ENCODE results near the gene MFSD6. TPM values are rescaled to one million over a fixed set of nuclear protein-coding genes. Genes with fewer than 3 reads are reported as not detected.
"Not testable (repeated sequence)": the region's sequence is repeated elsewhere in the genome, so short reads cannot be mapped to it uniquely, and the experiment has no call there.

MFSD6 gene
- 20.0 and 21.5 TPM in 2 replicates for total RNA-seq

DNA sequence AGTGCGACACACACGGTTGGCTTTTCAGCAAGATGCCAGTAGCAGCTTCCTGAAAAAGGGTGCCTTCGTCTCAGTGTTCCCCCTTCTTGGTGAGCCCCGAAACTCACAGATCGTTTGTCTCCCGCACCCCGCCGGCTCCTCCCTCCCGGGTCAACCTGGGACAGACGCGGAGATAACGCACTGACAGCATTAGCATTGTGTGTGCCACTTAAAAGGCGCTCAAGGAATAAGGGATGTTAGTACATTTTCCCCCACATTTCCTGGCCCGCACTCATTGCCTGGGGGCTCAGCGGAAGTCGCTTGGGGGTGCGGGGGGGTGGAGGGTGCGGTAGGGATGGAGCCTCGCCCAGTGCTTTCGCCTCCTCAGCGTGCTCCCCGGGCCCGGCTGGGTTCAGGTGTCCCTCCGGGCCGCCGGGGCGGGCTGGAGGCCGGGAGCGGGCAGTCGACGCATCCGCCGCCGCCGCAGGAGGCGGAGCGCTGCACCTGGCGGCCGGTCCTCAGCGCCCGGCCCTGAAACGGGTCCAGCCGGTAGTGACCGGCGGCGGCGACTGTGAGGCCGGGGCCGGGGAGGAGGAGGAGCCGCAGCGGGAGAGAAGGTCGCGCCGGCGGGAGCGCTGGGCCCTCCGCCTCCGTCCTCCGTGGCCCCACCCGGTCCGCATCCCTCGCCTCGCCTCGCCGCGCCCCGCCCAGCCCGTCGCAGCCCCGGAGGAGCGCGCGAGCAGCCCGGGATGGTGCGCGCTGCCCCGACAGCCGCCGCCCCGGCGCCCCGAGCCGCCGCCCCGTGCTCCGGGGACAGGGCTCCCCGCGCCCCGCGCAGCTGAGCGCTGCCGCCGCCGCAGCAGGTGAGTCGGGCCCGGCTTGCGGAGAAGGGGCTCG lies at the start of gene MFSD6:
MFSD6 (plus strand) TSS at position 694 of the 876 bp plus-strand sequence. CDS start 27,675 bp downstream, outside the sequence.
- peak within 1 kb of the TSS; percentile 86 for H3K27ac Mint-ChIP-seq
- ATAC-seq (ENCODE audit: low read depth) (peak; percentile 69), DNase-seq (peak; percentile 69)
- ChIA-PET CTCF (interaction anchor here (0.6 kb wide), 1 partner anchor 1312 kb away, joined by 3 read pairs; no protein-coding TSS in a partner anchor), POLR2A (interaction anchor here (0.5 to 1.6 kb wide), 4 partner anchors 126 to 1271 kb away, joined by 3 to 5 read pairs (median 3); partner anchors contain the start of gene NEMP2)
- H3K27me3 Mint-ChIP-seq = no peaks in the 10 kb centered on the region
- intact Hi-C loops (cut with micrococcal nuclease) = loop anchor here (1.0 to 5.0 kb wide), 6 partner anchors 89 to 1269 kb away; partner anchors contain the start of genes GLS, HIBCH, NAB1 and NABP1
- no peaks in the 10 kb centered on the region for H3K9me3 Mint-ChIP-seq
- TF ChIP-seq, protein P1, sequence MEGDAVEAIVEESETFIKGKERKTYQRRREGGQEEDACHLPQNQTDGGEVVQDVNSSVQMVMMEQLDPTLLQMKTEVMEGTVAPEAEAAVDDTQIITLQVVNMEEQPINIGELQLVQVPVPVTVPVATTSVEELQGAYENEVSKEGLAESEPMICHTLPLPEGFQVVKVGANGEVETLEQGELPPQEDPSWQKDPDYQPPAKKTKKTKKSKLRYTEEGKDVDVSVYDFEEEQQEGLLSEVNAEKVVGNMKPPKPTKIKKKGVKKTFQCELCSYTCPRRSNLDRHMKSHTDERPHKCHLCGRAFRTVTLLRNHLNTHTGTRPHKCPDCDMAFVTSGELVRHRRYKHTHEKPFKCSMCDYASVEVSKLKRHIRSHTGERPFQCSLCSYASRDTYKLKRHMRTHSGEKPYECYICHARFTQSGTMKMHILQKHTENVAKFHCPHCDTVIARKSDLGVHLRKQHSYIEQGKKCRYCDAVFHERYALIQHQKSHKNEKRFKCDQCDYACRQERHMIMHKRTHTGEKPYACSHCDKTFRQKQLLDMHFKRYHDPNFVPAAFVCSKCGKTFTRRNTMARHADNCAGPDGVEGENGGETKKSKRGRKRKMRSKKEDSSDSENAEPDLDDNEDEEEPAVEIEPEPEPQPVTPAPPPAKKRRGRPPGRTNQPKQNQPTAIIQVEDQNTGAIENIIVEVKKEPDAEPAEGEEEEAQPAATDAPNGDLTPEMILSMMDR (IDR thresholded peaks at IDR 0.05) = no peak
- peak within 1 kb of the TSS; percentile 84 for H3K4me3 Mint-ChIP-seq
- H3K4me1 Mint-ChIP-seq = peaks cover 18% of the 10 kb centered on the region
- H3K36me3 Mint-ChIP-seq (ENCODE audit: low read depth) = no peaks in the 10 kb centered on the region

DNA sequence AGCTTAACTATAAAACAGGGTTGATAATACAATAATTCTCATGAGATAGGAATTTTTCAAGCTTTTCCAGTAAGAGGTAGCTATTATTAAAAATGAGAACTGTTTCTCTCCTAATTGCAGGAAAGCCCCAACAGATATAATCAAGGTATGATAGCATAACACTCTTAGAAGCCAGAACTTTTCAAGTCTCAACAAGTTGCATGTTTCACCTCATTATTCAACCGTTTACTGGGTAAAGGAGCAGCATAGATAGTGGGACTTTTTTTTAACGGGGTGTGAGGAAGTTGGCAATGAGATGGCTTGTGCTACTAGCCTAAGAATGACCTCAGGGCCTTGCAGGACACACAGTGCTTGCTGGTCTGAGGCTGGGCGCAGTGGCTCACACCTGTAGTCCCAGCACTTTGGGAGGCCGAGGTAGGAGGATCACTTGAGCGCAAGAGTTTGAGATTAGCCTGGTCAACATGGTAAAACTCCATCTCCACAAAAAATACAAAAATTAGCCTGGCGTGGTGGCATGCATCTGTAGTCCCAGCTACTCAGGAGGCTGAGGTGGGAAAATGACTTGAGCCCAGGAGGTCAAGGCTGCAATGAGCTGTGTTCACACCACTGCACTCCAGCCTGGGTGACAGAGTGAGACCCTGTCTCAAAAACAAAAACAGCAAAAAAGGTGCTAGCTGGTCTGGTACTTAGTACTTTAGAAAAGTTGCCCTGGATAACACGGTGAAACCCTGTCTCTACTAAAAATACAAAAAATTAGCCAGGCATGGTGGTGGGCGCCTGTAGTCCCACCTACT lies 49.3 kb upstream of the MFSD6 start:
- H3K36me3 Mint-ChIP-seq (ENCODE audit: low read depth); intact Hi-C loops (cut with micrococcal nuclease); H3K9me3 Mint-ChIP-seq; H3K4me3 Mint-ChIP-seq; H3K27me3 Mint-ChIP-seq; ATAC-seq (ENCODE audit: low read depth); DNase-seq: not testable (repeated sequence)
- CTCF ChIA-PET = interaction anchor here (0.6 kb wide), 1 partner anchor 10 kb away, joined by 3 read pairs; no protein-coding TSS in a partner anchor
- H3K4me1 Mint-ChIP-seq = peaks cover 24% of the 10 kb centered on the region
- POLR2A ChIA-PET = interaction anchor here (1.0 kb wide), 1 partner anchor 15 kb away, joined by 7 read pairs; no protein-coding TSS in a partner anchor
- peak overlapping the region; percentile 30 for H3K27ac Mint-ChIP-seq

DNA sequence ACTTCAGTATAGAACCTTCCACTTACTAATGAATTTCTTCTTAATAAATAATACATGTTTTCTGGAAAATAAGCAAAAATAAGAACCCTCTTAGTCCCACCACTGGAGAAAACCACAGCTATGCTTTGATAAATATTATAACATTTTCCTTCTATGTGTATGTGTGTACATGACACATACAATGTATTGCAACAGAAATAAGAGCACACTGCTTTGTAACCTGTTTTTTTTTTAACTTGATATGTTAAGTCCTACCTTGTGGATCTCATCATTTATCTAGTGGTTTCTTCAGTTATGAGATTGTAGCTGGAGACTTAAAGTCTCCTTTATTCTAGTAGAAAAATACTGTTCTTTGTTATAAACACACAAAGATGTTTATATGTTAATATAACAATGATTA lies 47.6 kb upstream of the MFSD6 start:
- H3K27ac Mint-ChIP-seq = peak overlapping the region; percentile 89
- no peaks in the 10 kb centered on the region for H3K36me3 Mint-ChIP-seq (ENCODE audit: low read depth)
- H3K4me1 Mint-ChIP-seq = peaks cover 24% of the 10 kb centered on the region
- POLR2A ChIA-PET = interaction anchor here (0.9 kb wide), 1 partner anchor 169 kb away, joined by 3 read pairs; no protein-coding TSS in a partner anchor
- no peaks in the 10 kb centered on the region for H3K9me3 Mint-ChIP-seq
- CTCF ChIA-PET = interaction anchor here (1.0 to 1.2 kb wide), 4 partner anchors 7 to 272 kb away, joined by 3 to 4 read pairs (median 4); no protein-coding TSS in a partner anchor
- intact Hi-C loops (cut with micrococcal nuclease) = loop anchor here (1.0 kb wide), 2 partner anchors 12 to 16 kb away; no protein-coding TSS in a partner anchor
- ATAC-seq (ENCODE audit: low read depth) (no peak), DNase-seq (no peak)
- TF ChIP-seq, protein P1 (IDR thresholded peaks at IDR 0.05) = no peak
- H3K4me3 Mint-ChIP-seq = peak overlapping the region; percentile 89
- H3K27me3 Mint-ChIP-seq = no peaks in the 10 kb centered on the region

DNA sequence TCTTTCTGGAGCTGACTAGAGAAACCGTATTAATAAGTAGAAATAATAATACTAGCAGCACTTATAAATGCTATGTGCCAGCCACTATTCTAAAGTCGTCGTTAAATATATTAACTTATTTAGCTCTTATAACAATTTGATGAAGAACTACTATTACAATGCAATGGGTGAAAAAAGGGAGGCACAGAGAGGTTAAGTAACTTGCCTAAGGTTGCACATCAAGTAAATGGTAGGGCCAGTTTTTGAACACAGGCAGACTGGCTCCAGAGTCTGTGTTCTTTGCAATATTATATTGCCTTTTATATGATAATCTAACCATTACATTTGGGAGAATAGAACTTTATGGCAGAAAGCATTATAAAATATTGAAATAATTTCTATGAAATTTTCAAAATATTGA lies 47.2 kb upstream of the MFSD6 start:
- Mint-ChIP-seq H3K36me3 (ENCODE audit: low read depth) (no peaks in the 10 kb centered on the region), H3K4me3 (no peak overlapping the region), H3K27ac (no peak overlapping the region), H3K4me1 (peaks cover 24% of the 10 kb centered on the region), H3K9me3 (no peaks in the 10 kb centered on the region), H3K27me3 (no peaks in the 10 kb centered on the region)
- ChIA-PET POLR2A (no interaction called here), CTCF (interaction anchor here (1.1 kb wide), 1 partner anchor 9 kb away, joined by 4 read pairs; no protein-coding TSS in a partner anchor)
- DNase-seq (no peak), ATAC-seq (ENCODE audit: low read depth) (no peak)
- intact Hi-C loops (cut with micrococcal nuclease) = loop anchor here (1.0 kb wide), 2 partner anchors 11 to 17 kb away; no protein-coding TSS in a partner anchor
- TF ChIP-seq, protein P1 (IDR thresholded peaks at IDR 0.05) = no peak

DNA sequence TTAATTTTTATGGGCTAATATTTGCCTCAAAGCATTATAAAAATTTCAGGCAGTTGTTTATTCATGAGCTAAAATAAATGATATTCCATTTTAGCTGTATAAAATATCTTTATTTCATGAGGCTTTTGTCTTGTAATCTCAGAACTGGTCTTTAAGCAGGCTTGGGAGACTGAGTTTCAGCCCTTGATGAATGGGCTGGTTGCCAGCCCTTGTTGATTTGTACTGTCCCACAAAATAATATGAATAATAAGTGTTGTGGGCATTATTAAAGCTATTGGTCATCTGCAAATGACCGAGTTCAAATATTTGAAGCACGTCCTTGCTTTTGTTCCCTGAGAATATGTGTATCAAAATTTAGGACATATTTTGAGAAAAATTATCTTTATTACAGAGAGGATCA lies 46.6 kb upstream of the MFSD6 start:
- H3K4me3 Mint-ChIP-seq = no peak overlapping the region
- CTCF ChIA-PET = interaction anchor here (1.1 kb wide), 1 partner anchor 8 kb away, joined by 4 read pairs; no protein-coding TSS in a partner anchor
- POLR2A ChIA-PET = no interaction called here

More for the DNA sequence above, 46.6 kb upstream of the MFSD6 start:
- Mint-ChIP-seq H3K27ac (no peak overlapping the region), H3K27me3 (no peaks in the 10 kb centered on the region), H3K9me3 (no peaks in the 10 kb centered on the region), H3K36me3 (ENCODE audit: low read depth) (no peaks in the 10 kb centered on the region), H3K4me1 (peaks cover 24% of the 10 kb centered on the region)
- no peak for DNase-seq
- no peak for ATAC-seq (ENCODE audit: low read depth)
- TF ChIP-seq, protein P1 (IDR thresholded peaks at IDR 0.05) = no peak
- intact Hi-C loops (cut with micrococcal nuclease) = no loop called here
